Prostate gland (tissue), 2 donors: ENCODE results near the gene CA5A.
"Not testable (repeated sequence)": the region's sequence is repeated elsewhere in the genome, so short reads cannot be mapped to it uniquely, and the experiment has no call there.

Experiments
- CTCF ChIP-seq, 4 experiments: fragments of 200-600 bp in 2 of 4; fragments of 450-650 bp in 2 of 4; sonication (generic) in 2 of 4; IDR thresholded peaks; 1 replicate in 3 of 4; 2 replicates in 1 of 4; pipeline ENCODE4 v1.5.1; 2016 to 2019; ENCODE audit warnings: antibody characterized with exemption in 4 of 4, mild to moderate bottlenecking in 2 of 4, moderate library complexity in 2 of 4
- POLR2AphosphoS5 ChIP-seq: sonication (generic); formaldehyde crosslinking; IDR thresholded peaks from one replicate; pipeline ENCODE4 v1.6.1; 2017; ENCODE audit warnings: antibody characterized with exemption

GRCh38 chr16:87981376-87981775, 45.0 kb upstream of the CA5A start:
- not testable (repeated sequence) for TF ChIP-seq CTCF (IDR thresholded peaks at IDR 0.05); POLR2AphosphoS5
